Gastrocnemius medialis (tissue), 4 donors: ENCODE results near the gene CCDC187. TPM values are rescaled to one million over a fixed set of nuclear protein-coding genes. Genes with fewer than 3 reads are reported as not detected.

Source experiments
- ATAC-seq, 2 donors: fragments of 150-250 bp; one replicate each; pipeline ENCODE4 v1.9.1; 2016
- DNase-seq, 2 donors: peaks; one replicate each; pipeline ENCODE4 v3.0.0-alpha.2; 2019
- H3K27ac ChIP-seq, 4 donors: fragments of 200-600 bp; sonication (generic); 1 replicate in 1 of 4; 2 replicates in 3 of 4; pipeline ENCODE4 v1.5.1; 2016 to 2018; ENCODE audit warnings: mild to moderate bottlenecking in 2 of 4, moderate library complexity in 1 of 4
- H3K27me3 ChIP-seq, 3 donors: fragments of 200-600 bp; sonication (generic) in 2 of 3; 1 replicate in 1 of 3; 2 replicates in 2 of 3; pipeline versions ENCODE4 v1.5.1 to v1.6.0; 2016 to 2019; ENCODE audit warnings: mild to moderate bottlenecking in 1 of 3, moderate library complexity in 1 of 3
- H3K36me3 ChIP-seq, 2 donors: fragments of 200-600 bp; sonication (generic) in 1 of 2; one replicate each; pipeline ENCODE4 v1.5.1; 2017 to 2018
- H3K4me1 ChIP-seq, 2 donors: fragments of 200-600 bp; sonication (generic) in 1 of 2; one replicate each; pipeline ENCODE4 v1.5.1; 2016 to 2017; ENCODE audit warnings: mild to moderate bottlenecking in 2 of 2
- H3K4me3 ChIP-seq, 4 donors: fragments of 200-600 bp; sonication (generic) in 3 of 4; 1 replicate in 1 of 4; 2 replicates in 3 of 4; pipeline ENCODE4 v1.5.1; 2016 to 2019; ENCODE audit warnings: mild to moderate bottlenecking in 2 of 4
- H3K9me3 ChIP-seq, 3 donors: fragments of 200-600 bp; sonication (generic) in 2 of 3; 1 replicate in 1 of 3; 2 replicates in 2 of 3; pipeline ENCODE4 v1.5.1; 2016 to 2019
- CTCF ChIP-seq, 5 experiments: fragments of 450-650 bp in 3 of 5; fragments of 200-600 bp in 2 of 5; sonication (generic) in 2 of 5; IDR thresholded peaks in 4 of 5; conservative IDR thresholded peaks in 1 of 5; 1 replicate in 4 of 5; 2 replicates in 1 of 5; pipeline ENCODE4 v1.5.1; 2016 to 2019; ENCODE audit warnings: antibody characterized with exemption in 5 of 5, mild to moderate bottlenecking in 3 of 5, moderate library complexity in 3 of 5
- POLR2A ChIP-seq, 2 donors: fragments of 450-650 bp; IDR thresholded peaks; one replicate each; pipeline ENCODE4 v1.6.1; 2017; ENCODE audit warnings: antibody characterized with exemption in 2 of 2, mild to moderate bottlenecking in 2 of 2, moderate library complexity in 2 of 2
- in situ Hi-C, 4 donors: fragments of 200-750 bp; cut with MboI; loops; one replicate each; pipeline versions ENCODE4 v1.15.0 to v1.8.0; 2017; ENCODE audit warnings: low sequenced_read_pairs in 4 of 4
- intact Hi-C: fragments of 100-400 bp; cut with DNase I; formaldehyde crosslinking; loops from one replicate; pipeline ENCODE4 v1.15.1; 2023; ENCODE audit warnings: low total_unique reads
- total RNA-seq, 4 donors: library from RNA; depleted of rRNA; stranded (reverse); fragments of >200 nt; gene quantifications; one replicate each; pipeline versions ENCODE4 v1.1.0 to v1.2.3, GENCODE V29; 2016

CCDC187 gene
- total RNA-seq, 4 donors from 2014 or later, result not detected

DNA sequence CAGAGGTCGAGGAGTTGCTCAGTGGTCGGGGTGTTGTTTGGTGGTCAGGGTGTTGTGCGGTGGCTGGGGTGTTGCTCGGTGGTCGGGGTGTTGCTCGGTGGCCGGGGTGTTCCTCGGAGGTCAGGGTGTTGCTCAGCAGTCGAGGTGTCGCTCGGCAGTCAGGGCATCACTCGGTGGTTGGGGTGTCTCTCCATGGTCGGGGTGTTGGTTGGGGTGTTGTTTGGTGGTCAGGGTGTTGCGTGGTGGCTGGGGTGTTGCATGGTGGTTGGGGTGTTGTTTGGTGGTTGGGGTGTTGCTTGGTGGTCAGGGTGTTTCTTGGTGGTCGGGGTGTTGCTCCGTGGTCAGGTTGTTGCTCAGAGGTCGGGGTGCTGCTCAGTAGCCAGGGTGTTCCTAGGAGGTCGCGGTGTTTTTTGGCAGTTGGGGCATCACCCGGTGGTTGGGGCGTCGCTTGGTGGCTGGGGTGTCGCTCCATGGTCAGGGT is 12.4 kb upstream of the CCDC187 start:
- Histone ChIP-seq H3K9me3 (no peaks in the 10 kb centered on the region), H3K4me1 (no peaks in the 10 kb centered on the region), H3K36me3 (no peaks in the 10 kb centered on the region), H3K27ac (no peak overlapping the region), H3K4me3 (no peak overlapping the region), H3K27me3 (peaks cover 4 to 17% (median 16%) of the 10 kb centered on the region in 3 donors)
- intact Hi-C loops (no loop called here), in situ Hi-C loops (no loop called here)
- ATAC-seq (no peak), DNase-seq (no peak)
- no peak for TF ChIP-seq CTCF (IDR thresholded peaks at IDR 0.05 in 4 of 5, conservative IDR thresholded peaks at IDR 0.05 in 1 of 5)
- no peak for TF ChIP-seq POLR2A (IDR thresholded peaks at IDR 0.05)

DNA sequence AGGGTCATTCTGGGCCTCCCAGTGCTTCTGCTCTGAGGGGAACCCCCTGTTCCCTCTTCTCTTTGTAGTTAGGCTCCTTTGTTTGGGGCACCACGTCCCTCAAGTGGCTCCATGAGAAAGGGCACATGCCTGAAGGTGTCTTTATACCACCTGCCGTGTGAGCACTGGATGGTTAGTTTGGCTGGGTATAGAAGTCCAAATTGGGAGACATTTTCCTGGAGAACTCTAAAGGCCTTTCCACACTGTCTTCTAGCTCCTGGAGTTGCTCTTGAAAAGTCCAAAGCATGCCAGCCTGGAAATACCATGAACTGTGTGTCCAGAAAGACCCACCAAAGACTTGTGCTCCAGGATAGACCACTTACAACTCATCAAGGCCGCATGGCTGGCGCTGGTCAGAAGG is 11.1 kb upstream of the CCDC187 start:
- in situ Hi-C loops, result no loop called here
- no peak for DNase-seq
- Histone ChIP-seq H3K27ac (no peak overlapping the region), H3K9me3 (no peaks in the 10 kb centered on the region), H3K27me3 (peaks cover 18 to 31% (median 26%) of the 10 kb centered on the region in 3 donors), H3K36me3 (no peaks in the 10 kb centered on the region), H3K4me1 (no peaks in the 10 kb centered on the region), H3K4me3 (no peak overlapping the region)
- intact Hi-C loops, result no loop called here
- no peak for ATAC-seq
- no peak for TF ChIP-seq CTCF (IDR thresholded peaks at IDR 0.05 in 4 of 5, conservative IDR thresholded peaks at IDR 0.05 in 1 of 5)

GRCh38 chr9:136314056-136314416 is 10.1 kb upstream of the CCDC187 start:
- Histone ChIP-seq H3K4me3 (no peak overlapping the region), H3K4me1 (no peaks in the 10 kb centered on the region), H3K9me3 (no peaks in the 10 kb centered on the region), H3K27ac (no peak overlapping the region), H3K36me3 (no peaks in the 10 kb centered on the region), H3K27me3 (peaks cover 27 to 40% (median 34%) of the 10 kb centered on the region in 3 donors)
- intact Hi-C loops (no loop called here), in situ Hi-C loops (no loop called here)
- DNase-seq, result no peak
- TF ChIP-seq CTCF (IDR thresholded peaks at IDR 0.05 in 4 of 5, conservative IDR thresholded peaks at IDR 0.05 in 1 of 5), result no peak
- no peak for TF ChIP-seq POLR2A (IDR thresholded peaks at IDR 0.05)
- no peak for ATAC-seq

- DNase-seq, result no peak
- no peaks in the 10 kb centered on the region for H3K4me1 ChIP-seq
- no peak for TF ChIP-seq POLR2A (IDR thresholded peaks at IDR 0.05)
- TF ChIP-seq CTCF (IDR thresholded peaks at IDR 0.05 in 4 of 5, conservative IDR thresholded peaks at IDR 0.05 in 1 of 5), result no peak
Observed at GRCh38 chr9:136313111-136314055, 9.5 kb upstream of the CCDC187 start.

More at GRCh38 chr9:136313111-136314055, 9.5 kb upstream of the CCDC187 start:
- H3K27me3 ChIP-seq, result peaks cover 34 to 46% (median 41%) of the 10 kb centered on the region in 3 donors
- no peaks in the 10 kb centered on the region for H3K36me3 ChIP-seq
- ATAC-seq, result no peak
- H3K9me3 ChIP-seq, result no peaks in the 10 kb centered on the region
- in situ Hi-C loops, result no loop called here
- intact Hi-C loops, result no loop called here
- H3K4me3 ChIP-seq, result no peak overlapping the region
- no peak overlapping the region for H3K27ac ChIP-seq
